ENCODE measurements around the gene TOM1L2. TPM values are rescaled to one million over a fixed set of nuclear protein-coding genes. Genes with fewer than 3 reads are reported as not detected.

The TOM1L2 gene
- total RNA-seq, 3 donors from 2014 or later: 32.3 to 39.1 (median 36.4) TPM

DNA sequence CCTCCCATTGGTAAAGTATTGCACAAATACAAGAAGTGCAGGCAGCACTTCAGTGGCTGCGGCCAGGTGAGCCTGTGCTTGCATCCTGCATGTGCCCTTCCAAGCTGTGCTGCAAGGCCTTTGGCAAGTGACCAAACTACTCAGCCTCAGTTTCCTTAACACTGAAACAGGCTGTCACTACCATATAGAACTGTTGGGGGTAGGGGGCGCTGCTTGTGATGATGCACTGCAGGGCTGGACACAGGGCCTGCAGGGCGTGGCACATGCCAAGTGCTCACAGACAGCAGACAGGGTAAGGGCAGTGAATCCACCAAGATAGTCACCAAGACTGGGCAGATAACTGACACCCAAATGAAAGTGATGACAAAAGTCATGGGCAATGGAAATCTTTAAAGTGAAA, 69.8 kb downstream of the TOM1L2 start:
- no peak for DNase-seq (ENCODE audit: low spot score in 2 of 2)
- Histone ChIP-seq H3K36me3 (no peaks in the 10 kb centered on the region), H3K9me3 (no peaks in the 10 kb centered on the region), H3K27me3 (no peaks in the 10 kb centered on the region), H3K4me1 (peaks cover 8 to 11% of the 10 kb centered on the region in 2 donors), H3K27ac (peak overlapping the region in 1 of 2 donors; percentile 85), H3K4me3 (no peak overlapping the region)
- no peak for TF ChIP-seq CTCF (IDR thresholded peaks at IDR 0.05)
- TF ChIP-seq POLR2AphosphoS5 (IDR thresholded peaks at IDR 0.05): no peak
- TF ChIP-seq POLR2A (IDR thresholded peaks at IDR 0.05): no peak
- intact Hi-C loops (cut with DNase I; ENCODE audit: low total_unique reads): no loop called here

- no peaks in the 10 kb centered on the region for H3K36me3 ChIP-seq
- intact Hi-C loops (cut with DNase I; ENCODE audit: low total_unique reads): no loop called here
- H3K9me3 ChIP-seq: no peaks in the 10 kb centered on the region
- TF ChIP-seq POLR2AphosphoS5 (IDR thresholded peaks at IDR 0.05) (peak; percentile 64 to 86 (median 82)), POLR2A (IDR thresholded peaks at IDR 0.05) (no peak), CTCF (IDR thresholded peaks at IDR 0.05) (no peak)
- H3K27me3 ChIP-seq: no peaks in the 10 kb centered on the region
- H3K4me3 ChIP-seq: peak overlapping the region in 1 of 3 donors; percentile 30
- peak overlapping the region; percentile 78 to 85 for H3K27ac ChIP-seq
- DNase-seq (ENCODE audit: low spot score in 2 of 2): peak; percentile 72 to 90
- H3K4me1 ChIP-seq: peaks cover 8 to 11% of the 10 kb centered on the region in 2 donors
Observed at GRCh38 chr17:17900615-17901520, 71.3 kb downstream of the TOM1L2 start.

GRCh38 chr17:17899486-17899885, 72.7 kb downstream of the TOM1L2 start:
- no peak overlapping the region for H3K4me3 ChIP-seq
- H3K27ac ChIP-seq: peak overlapping the region in 1 of 2 donors; percentile 78
- H3K36me3 ChIP-seq: no peaks in the 10 kb centered on the region
- peaks cover 8 to 11% of the 10 kb centered on the region in 2 donors for H3K4me1 ChIP-seq
- no peak for DNase-seq (ENCODE audit: low spot score in 2 of 2)
- intact Hi-C loops (cut with DNase I; ENCODE audit: low total_unique reads): no loop called here
- H3K9me3 ChIP-seq: no peaks in the 10 kb centered on the region
- H3K27me3 ChIP-seq: no peaks in the 10 kb centered on the region
- no peak for TF ChIP-seq POLR2AphosphoS5 (IDR thresholded peaks at IDR 0.05)
- no peak for TF ChIP-seq POLR2A (IDR thresholded peaks at IDR 0.05)
- no peak for TF ChIP-seq CTCF (IDR thresholded peaks at IDR 0.05)

GRCh38 chr17:17898673-17899072, 73.5 kb downstream of the TOM1L2 start:
- no peak for TF ChIP-seq POLR2AphosphoS5 (IDR thresholded peaks at IDR 0.05)
- no peak for TF ChIP-seq POLR2A (IDR thresholded peaks at IDR 0.05)
- TF ChIP-seq CTCF (IDR thresholded peaks at IDR 0.05): no peak
- Histone ChIP-seq H3K4me1 (peaks cover 8 to 11% of the 10 kb centered on the region in 2 donors), H3K4me3 (no peak overlapping the region), H3K27me3 (no peaks in the 10 kb centered on the region), H3K9me3 (no peaks in the 10 kb centered on the region), H3K36me3 (no peaks in the 10 kb centered on the region), H3K27ac (no peak overlapping the region)
- intact Hi-C loops (cut with DNase I; ENCODE audit: low total_unique reads): no loop called here
- no peak for DNase-seq (ENCODE audit: low spot score in 2 of 2)

DNA sequence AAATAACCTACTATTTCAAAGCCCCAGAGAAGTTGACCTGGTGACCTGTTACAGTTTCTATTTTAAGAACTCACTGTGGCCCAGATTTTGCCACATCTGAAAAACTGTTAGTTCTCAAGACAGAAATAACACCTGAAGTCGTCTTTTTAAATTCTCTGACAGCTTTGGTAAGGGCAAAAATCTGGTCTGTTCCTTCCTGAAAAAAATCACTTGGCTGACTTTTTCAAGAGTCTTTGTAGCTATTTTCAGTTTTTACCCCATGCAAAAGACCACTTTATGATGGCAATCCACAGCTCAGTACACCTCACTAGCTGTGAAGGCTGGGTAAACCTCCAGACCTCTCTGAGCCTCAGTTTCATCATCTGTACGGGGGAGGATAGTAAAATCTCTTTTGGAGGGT, 74.8 kb downstream of the TOM1L2 start:
- intact Hi-C loops (cut with DNase I; ENCODE audit: low total_unique reads): no loop called here
- Histone ChIP-seq H3K27me3 (no peaks in the 10 kb centered on the region), H3K27ac (no peak overlapping the region), H3K4me3 (no peak overlapping the region), H3K4me1 (peaks cover 8 to 11% of the 10 kb centered on the region in 2 donors), H3K9me3 (no peaks in the 10 kb centered on the region), H3K36me3 (no peaks in the 10 kb centered on the region)
- no peak for DNase-seq (ENCODE audit: low spot score in 2 of 2)
- TF ChIP-seq CTCF (IDR thresholded peaks at IDR 0.05): no peak
- no peak for TF ChIP-seq POLR2A (IDR thresholded peaks at IDR 0.05)
- no peak for TF ChIP-seq POLR2AphosphoS5 (IDR thresholded peaks at IDR 0.05)

Measured in breast epithelium (tissue), 4 donors.